Left colon (tissue), 2 donors: ENCODE results near the gene PLCH1. TPM values are rescaled to one million over a fixed set of nuclear protein-coding genes. Genes with fewer than 3 reads are reported as not detected.
A peak's percentile ranks its signal among the peaks of the same experiment; 100 is the strongest.

Source experiments
- ATAC-seq: fragments of 200-7000 bp; cut with Tn5 transposase; one replicate; pipeline ENCODE4 v1.9.1; 2020; ENCODE audit warnings: mild to moderate bottlenecking, moderate library complexity
- DNase-seq, 2 donors: peaks; one replicate each; pipeline ENCODE4 v3.0.0-alpha.2; 2020
- intact Hi-C, 2 donors: fragments of 100-400 bp; cut with DNase I in 1 of 2; cut with micrococcal nuclease in 1 of 2; formaldehyde crosslinking; loops; one replicate each; pipeline versions ENCODE4 v1.11.2 to v1.14.0; 2022; cut with DNase I, micrococcal nuclease
- total RNA-seq, 2 donors: library from RNA; stranded (reverse); fragmentation: NEBNext Ultra II Directional; extraction: Animal tissue kit (Norgen Biotek cat#: 25700); gene quantifications; one replicate each; pipeline ENCODE4 v1.2.1, GENCODE V29; 2021
- donor health status: DM: no; HTN: no; CAD: no.
- donor health status: DM: yes; HTN: yes; CAD: no.

PLCH1 gene
- total RNA-seq, 2 donors from 2014 or later = 7.1 to 8.5 TPM

- DNase-seq = no peak
Observed at GRCh38 chr3:155594526-155595187, 150.2 kb downstream of the PLCH1 start.

GRCh38 chr3:155587581-155587980, 157.3 kb downstream of the PLCH1 start:
- ATAC-seq = no peak
- DNase-seq = no peak
- intact Hi-C loops = no loop called here

More at GRCh38 chr3:155594526-155595187, 150.2 kb downstream of the PLCH1 start:
- no peak for ATAC-seq
- intact Hi-C loops = no loop called here

- intact Hi-C loops = no loop called here
- no peak for ATAC-seq
Observed at GRCh38 chr3:155585384-155585783, 159.5 kb downstream of the PLCH1 start.

GRCh38 chr3:155581579-155581978, 163.3 kb downstream of the PLCH1 start:
- ATAC-seq (no peak), DNase-seq (no peak)
- intact Hi-C loops = no loop called here

More at GRCh38 chr3:155585384-155585783, 159.5 kb downstream of the PLCH1 start:
- no peak for DNase-seq

- DNase-seq = no peak
- no peak for ATAC-seq
Observed at GRCh38 chr3:155572085-155572484, 172.8 kb downstream of the PLCH1 start.

GRCh38 chr3:155568295-155568694, 176.6 kb downstream of the PLCH1 start:
- intact Hi-C loops = no loop called here
- ATAC-seq (no peak), DNase-seq (no peak)

More at GRCh38 chr3:155572085-155572484, 172.8 kb downstream of the PLCH1 start:
- intact Hi-C loops = no loop called here

GRCh38 chr3:155560594-155560993, 184.3 kb downstream of the PLCH1 start:
- no peak for ATAC-seq
- intact Hi-C loops = no loop called here
- DNase-seq = no peak

- intact Hi-C loops = no loop called here
- ATAC-seq (no peak), DNase-seq (no peak)
Observed at GRCh38 chr3:155560135-155560534, 184.7 kb downstream of the PLCH1 start.

- no peak for DNase-seq
- ATAC-seq = no peak
- intact Hi-C loops = no loop called here
Observed at GRCh38 chr3:155556531-155556930, 188.3 kb downstream of the PLCH1 start.

- no peak for ATAC-seq
- no peak for DNase-seq
- intact Hi-C loops = no loop called here
Observed at GRCh38 chr3:155555479-155556060, 189.3 kb downstream of the PLCH1 start.

- ATAC-seq (peak; percentile 74), DNase-seq (no peak)
- intact Hi-C loops = no loop called here
Observed at GRCh38 chr3:155554777-155555451, 190.0 kb downstream of the PLCH1 start.

- intact Hi-C loops = no loop called here
- DNase-seq (no peak), ATAC-seq (no peak)
Observed at GRCh38 chr3:155553780-155554179, 191.1 kb downstream of the PLCH1 start.

GRCh38 chr3:155553326-155553725, 191.5 kb downstream of the PLCH1 start:
- ATAC-seq (no peak), DNase-seq (no peak)
- intact Hi-C loops = no loop called here

- DNase-seq = no peak
- intact Hi-C loops = no loop called here
- no peak for ATAC-seq
Observed at GRCh38 chr3:155550391-155550790, 194.5 kb downstream of the PLCH1 start.

GRCh38 chr3:155549087-155549486, 195.8 kb downstream of the PLCH1 start:
- intact Hi-C loops = no loop called here
- no peak for ATAC-seq
- DNase-seq = no peak

GRCh38 chr3:155548195-155548594, 196.7 kb downstream of the PLCH1 start:
- DNase-seq = no peak
- intact Hi-C loops = no loop called here
- ATAC-seq = no peak

GRCh38 chr3:155535098-155535497, 209.8 kb downstream of the PLCH1 start:
- intact Hi-C loops = no loop called here
- ATAC-seq (peak; percentile 93), DNase-seq (peak; percentile 8 to 24)

- DNase-seq (no peak), ATAC-seq (no peak)
- intact Hi-C loops = no loop called here
Observed at GRCh38 chr3:155528579-155528978, 216.3 kb downstream of the PLCH1 start.

GRCh38 chr3:155525324-155525833, 219.5 kb downstream of the PLCH1 start:
- ATAC-seq = no peak
- DNase-seq = no peak
- intact Hi-C loops = no loop called here

- no peak for ATAC-seq
- no peak for DNase-seq
- intact Hi-C loops = no loop called here
Observed at GRCh38 chr3:155520463-155520862, 224.4 kb downstream of the PLCH1 start.
